Measurements from ENCODE around the gene LIPT2. TPM values are rescaled to one million over a fixed set of nuclear protein-coding genes. Genes with fewer than 3 reads are reported as not detected.

Gene LIPT2
- total RNA-seq, 1 experiment from 2014 or later = 14.4 TPM

GRCh38 chr11:74460065-74460464 lies 33.5 kb downstream of the LIPT2 start:
- TF ChIP-seq CTCF (IDR thresholded peaks at IDR 0.05; ENCODE audit: insufficient read depth in 1 of 2, low read depth in 1 of 2, low read length in 1 of 2, severe bottlenecking in 1 of 2, unreplicated experiment in 1 of 2) = no peak
- Histone ChIP-seq H3K27me3 (replicated peaks; ENCODE audit: control insufficient read depth, insufficient read depth, low read length) (no peaks in the 10 kb centered on the region), H3K4me3 (ENCODE audit: low read depth, low read length) (no peak overlapping the region), H3K9me3 (no peaks in the 10 kb centered on the region), H3K36me3 (ENCODE audit: control insufficient read depth, insufficient read depth, low read length) (0 out of 2 replicates have a peak, but pooled peaks cover 8% of the 10 kb centered on the region), H3K4me1 (peaks cover 37% of the 10 kb centered on the region)
- DNase-seq = peak in 1 of 2 experiments; percentile 9
- Mint-ChIP-seq H3K9me3 (ENCODE audit: unreplicated experiment) (peaks cover 8% of the 10 kb centered on the region), H3K4me1 (ENCODE audit: low read depth, unreplicated experiment) (peaks cover 12% of the 10 kb centered on the region), H3K4me3 (ENCODE audit: unreplicated experiment) (no peak overlapping the region), H3K27me3 (ENCODE audit: insufficient read depth, unreplicated experiment) (no peaks in the 10 kb centered on the region), H3K36me3 (ENCODE audit: insufficient read depth, unreplicated experiment) (peaks cover 25% of the 10 kb centered on the region), H3K27ac (ENCODE audit: unreplicated experiment) (no peak overlapping the region)
- BruUV-seq (replicated peaks) = no TSS peak
- intact Hi-C loops (cut with micrococcal nuclease; ENCODE audit: unreplicated experiment) = no loop called here
- ChIA-PET CTCF (no interaction called here), POLR2A (no interaction called here)

DNA sequence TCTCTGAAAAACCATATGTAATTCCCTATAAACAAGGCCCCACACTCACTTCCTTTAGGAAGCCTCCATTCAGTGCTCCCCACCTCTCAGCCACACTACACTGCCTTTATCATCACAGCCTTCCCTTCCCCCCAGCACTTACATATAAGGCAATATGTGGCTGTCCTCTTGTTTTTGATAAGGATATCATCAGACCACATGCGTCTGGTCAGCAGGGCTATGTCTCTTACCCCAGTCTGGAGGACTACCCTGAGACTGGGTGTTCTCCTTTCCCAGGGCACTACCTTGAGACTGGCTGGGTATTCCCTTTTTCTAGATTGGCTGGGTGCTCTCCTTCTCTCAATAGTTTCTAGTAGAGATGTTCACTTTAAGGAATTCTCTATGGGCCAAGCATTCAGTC lies 33.9 kb downstream of the LIPT2 start:
- H3K4me3 ChIP-seq (ENCODE audit: low read depth, low read length) = no peak overlapping the region

DNA sequence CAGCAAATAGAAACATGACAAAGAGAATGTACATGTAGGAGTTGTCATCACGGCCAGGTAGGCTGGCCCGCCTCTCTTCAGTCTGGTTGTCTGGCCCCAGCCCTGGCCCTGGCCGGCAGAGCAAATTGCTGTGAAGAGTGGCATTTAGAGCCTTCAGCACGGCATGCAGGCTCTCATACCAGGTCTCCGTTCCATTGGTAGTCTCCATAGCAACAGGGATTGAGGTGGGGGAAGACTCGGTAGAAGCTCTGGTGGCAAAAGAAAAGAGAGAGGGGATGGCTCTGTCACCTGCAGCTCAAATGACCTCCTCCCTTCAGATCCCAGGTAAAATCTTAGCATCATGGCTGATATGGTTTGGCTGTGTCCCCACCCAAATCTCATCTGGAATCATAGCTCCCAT lies 36.2 kb downstream of the LIPT2 start:
- BruUV-seq (replicated peaks) = no TSS peak
- Mint-ChIP-seq H3K4me1 (ENCODE audit: low read depth, unreplicated experiment) (peaks cover 7% of the 10 kb centered on the region), H3K36me3 (ENCODE audit: insufficient read depth, unreplicated experiment) (peaks cover 19% of the 10 kb centered on the region), H3K9me3 (ENCODE audit: unreplicated experiment) (no peaks in the 10 kb centered on the region), H3K27ac (ENCODE audit: unreplicated experiment) (no peak overlapping the region), H3K4me3 (ENCODE audit: unreplicated experiment) (no peak overlapping the region), H3K27me3 (ENCODE audit: insufficient read depth, unreplicated experiment) (no peaks in the 10 kb centered on the region)
- intact Hi-C loops (cut with micrococcal nuclease; ENCODE audit: unreplicated experiment) = no loop called here
- Histone ChIP-seq H3K27me3 (replicated peaks; ENCODE audit: control insufficient read depth, insufficient read depth, low read length) (no peaks in the 10 kb centered on the region), H3K4me3 (ENCODE audit: low read depth, low read length) (no peak overlapping the region), H3K4me1 (peaks cover 10% of the 10 kb centered on the region), H3K9me3 (no peaks in the 10 kb centered on the region), H3K36me3 (ENCODE audit: control insufficient read depth, insufficient read depth, low read length) (0 out of 2 replicates have a peak, but pooled peaks cover 3% of the 10 kb centered on the region)
- no peak for DNase-seq
- TF ChIP-seq CTCF (IDR thresholded peaks at IDR 0.05; ENCODE audit: insufficient read depth in 1 of 2, low read depth in 1 of 2, low read length in 1 of 2, severe bottlenecking in 1 of 2, unreplicated experiment in 1 of 2) = no peak
- ChIA-PET POLR2A (no interaction called here), CTCF (no interaction called here)

More for the DNA sequence above, 33.9 kb downstream of the LIPT2 start:
- H3K36me3 Mint-ChIP-seq (ENCODE audit: insufficient read depth, unreplicated experiment) = peaks cover 20% of the 10 kb centered on the region
- BruUV-seq (replicated peaks) = no TSS peak
- peaks cover 3% of the 10 kb centered on the region for H3K9me3 Mint-ChIP-seq (ENCODE audit: unreplicated experiment)
- ChIA-PET CTCF (no interaction called here), POLR2A (no interaction called here)
- TF ChIP-seq CTCF (IDR thresholded peaks at IDR 0.05; ENCODE audit: insufficient read depth in 1 of 2, low read depth in 1 of 2, low read length in 1 of 2, severe bottlenecking in 1 of 2, unreplicated experiment in 1 of 2) = no peak
- peaks cover 7% of the 10 kb centered on the region for H3K4me1 Mint-ChIP-seq (ENCODE audit: low read depth, unreplicated experiment)
- Histone ChIP-seq H3K9me3 (no peaks in the 10 kb centered on the region), H3K27me3 (replicated peaks; ENCODE audit: control insufficient read depth, insufficient read depth, low read length) (no peaks in the 10 kb centered on the region), H3K4me1 (peaks cover 33% of the 10 kb centered on the region), H3K36me3 (ENCODE audit: control insufficient read depth, insufficient read depth, low read length) (0 out of 2 replicates have a peak, but pooled peaks cover 8% of the 10 kb centered on the region)
- no peak overlapping the region for H3K4me3 Mint-ChIP-seq (ENCODE audit: unreplicated experiment)
- peak in 1 of 2 experiments; percentile 12 for DNase-seq
- no peaks in the 10 kb centered on the region for H3K27me3 Mint-ChIP-seq (ENCODE audit: insufficient read depth, unreplicated experiment)
- H3K27ac Mint-ChIP-seq (ENCODE audit: unreplicated experiment) = no peak overlapping the region
- intact Hi-C loops (cut with micrococcal nuclease; ENCODE audit: unreplicated experiment) = no loop called here
